ENCODE measurements around the gene LIN37.

DNA sequence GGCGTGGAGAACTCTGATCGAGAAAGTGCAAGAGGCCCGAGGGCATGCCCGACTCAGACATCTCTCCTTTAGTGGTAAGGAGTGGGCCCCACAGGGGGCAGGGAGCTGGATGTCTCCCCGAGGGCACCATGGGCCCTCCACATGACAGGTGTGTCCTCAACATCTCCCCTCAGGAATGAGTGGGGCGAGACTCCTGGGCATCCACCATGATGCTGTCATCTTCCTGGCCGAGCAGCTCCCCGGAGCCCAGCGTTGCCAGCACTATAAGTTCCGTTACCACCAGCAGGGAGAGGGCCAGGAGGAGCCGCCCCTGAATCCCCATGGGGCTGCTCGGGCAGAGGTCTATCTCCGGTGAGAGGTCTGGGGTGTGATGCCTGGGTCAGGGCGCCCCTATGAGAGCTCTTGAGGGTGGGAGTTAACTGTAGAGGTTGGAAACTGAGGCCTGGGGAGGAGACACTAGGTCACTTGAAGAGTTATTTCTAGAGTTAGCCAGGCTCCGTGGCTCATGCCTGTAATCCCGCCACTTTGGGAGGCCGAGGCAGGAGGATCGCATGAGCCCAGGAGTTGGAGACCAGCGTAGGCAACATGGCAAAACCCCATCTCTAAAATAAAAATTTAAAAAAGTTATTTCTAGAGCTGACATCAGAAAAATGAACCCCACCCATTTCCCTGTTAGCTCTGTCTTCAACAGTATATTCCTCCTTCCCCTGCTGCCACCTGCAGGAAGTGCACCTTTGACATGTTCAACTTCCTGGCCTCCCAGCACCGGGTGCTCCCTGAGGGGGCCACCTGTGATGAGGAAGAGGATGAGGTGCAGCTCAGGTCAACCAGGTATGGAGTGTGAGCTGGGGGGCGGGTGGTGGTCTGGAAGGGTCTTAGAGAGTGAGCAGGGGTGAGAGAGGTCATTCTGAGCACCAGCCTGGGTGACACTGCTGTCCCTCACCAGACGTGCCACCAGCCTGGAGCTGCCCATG is 11.2 kb upstream of the LIN37 start:
- TF ChIP-seq, protein P1, sequence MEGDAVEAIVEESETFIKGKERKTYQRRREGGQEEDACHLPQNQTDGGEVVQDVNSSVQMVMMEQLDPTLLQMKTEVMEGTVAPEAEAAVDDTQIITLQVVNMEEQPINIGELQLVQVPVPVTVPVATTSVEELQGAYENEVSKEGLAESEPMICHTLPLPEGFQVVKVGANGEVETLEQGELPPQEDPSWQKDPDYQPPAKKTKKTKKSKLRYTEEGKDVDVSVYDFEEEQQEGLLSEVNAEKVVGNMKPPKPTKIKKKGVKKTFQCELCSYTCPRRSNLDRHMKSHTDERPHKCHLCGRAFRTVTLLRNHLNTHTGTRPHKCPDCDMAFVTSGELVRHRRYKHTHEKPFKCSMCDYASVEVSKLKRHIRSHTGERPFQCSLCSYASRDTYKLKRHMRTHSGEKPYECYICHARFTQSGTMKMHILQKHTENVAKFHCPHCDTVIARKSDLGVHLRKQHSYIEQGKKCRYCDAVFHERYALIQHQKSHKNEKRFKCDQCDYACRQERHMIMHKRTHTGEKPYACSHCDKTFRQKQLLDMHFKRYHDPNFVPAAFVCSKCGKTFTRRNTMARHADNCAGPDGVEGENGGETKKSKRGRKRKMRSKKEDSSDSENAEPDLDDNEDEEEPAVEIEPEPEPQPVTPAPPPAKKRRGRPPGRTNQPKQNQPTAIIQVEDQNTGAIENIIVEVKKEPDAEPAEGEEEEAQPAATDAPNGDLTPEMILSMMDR (IDR thresholded peaks at IDR 0.05 in 2 of 3, conservative IDR thresholded peaks at IDR 0.05 in 1 of 3; ENCODE audit: insufficient read depth in 2 of 3, low read depth in 1 of 3, low read length in 3 of 3), result peak in 1 of 3 experiments; percentile 28; a peak in 3 of 6 replicates
- no peak for TF ChIP-seq SRSF9 (IDR thresholded peaks at IDR 0.05; ENCODE audit: borderline replicate concordance, low read depth, low read length)
- TF ChIP-seq SREBF2 (CRISPR knock-in tag; IDR thresholded peaks at IDR 0.05), result no peak
- TF ChIP-seq STAT5A (IDR thresholded peaks at IDR 0.05; ENCODE audit: borderline replicate concordance, low read length), result no peak
- TF ChIP-seq CHD2 (IDR thresholded peaks at IDR 0.05; ENCODE audit: low read depth, low read length), result no peak
- TF ChIP-seq ZNF274 (IDR thresholded peaks at IDR 0.05; ENCODE audit: borderline replicate concordance, low read depth, low read length), result no peak
- TF ChIP-seq ZNF124 (CRISPR knock-in tag; IDR thresholded peaks at IDR 0.05), result no peak
- no peak for TF ChIP-seq GATAD2B (IDR thresholded peaks at IDR 0.05; ENCODE audit: borderline replicate concordance)
- no peak for TF ChIP-seq SMARCC2 (IDR thresholded peaks at IDR 0.05; ENCODE audit: low read depth)
- no peak for TF ChIP-seq ZNF445 (CRISPR knock-in tag; IDR thresholded peaks at IDR 0.05; ENCODE audit: low read depth)
- TF ChIP-seq, protein P2, sequence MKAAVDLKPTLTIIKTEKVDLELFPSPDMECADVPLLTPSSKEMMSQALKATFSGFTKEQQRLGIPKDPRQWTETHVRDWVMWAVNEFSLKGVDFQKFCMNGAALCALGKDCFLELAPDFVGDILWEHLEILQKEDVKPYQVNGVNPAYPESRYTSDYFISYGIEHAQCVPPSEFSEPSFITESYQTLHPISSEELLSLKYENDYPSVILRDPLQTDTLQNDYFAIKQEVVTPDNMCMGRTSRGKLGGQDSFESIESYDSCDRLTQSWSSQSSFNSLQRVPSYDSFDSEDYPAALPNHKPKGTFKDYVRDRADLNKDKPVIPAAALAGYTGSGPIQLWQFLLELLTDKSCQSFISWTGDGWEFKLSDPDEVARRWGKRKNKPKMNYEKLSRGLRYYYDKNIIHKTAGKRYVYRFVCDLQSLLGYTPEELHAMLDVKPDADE (conservative IDR thresholded peaks at IDR 0.05; ENCODE audit: control insufficient read depth, low read depth, low read length), result no peak
- no peak for TF ChIP-seq NR2C1 (IDR thresholded peaks at IDR 0.05)
- no peak for TF ChIP-seq NR2C1 (tag; IDR thresholded peaks at IDR 0.05)
- no peak for TF ChIP-seq RAD21 (CRISPR knock-in tag; conservative IDR thresholded peaks at IDR 0.05 in 1 of 2, IDR thresholded peaks at IDR 0.05 in 1 of 2)

Measured in K562 (cell line).